Measurements from ENCODE around the gene ALAS2. TPM values are rescaled to one million over a fixed set of nuclear protein-coding genes. Genes with fewer than 3 reads are reported as not detected.
A peak's percentile ranks its signal among the peaks of the same experiment; 100 is the strongest.

ALAS2 gene
- total and polyA plus RNA-seq, 8 donors: 0.14 to 0.97 (median 0.30) TPM

DNA sequence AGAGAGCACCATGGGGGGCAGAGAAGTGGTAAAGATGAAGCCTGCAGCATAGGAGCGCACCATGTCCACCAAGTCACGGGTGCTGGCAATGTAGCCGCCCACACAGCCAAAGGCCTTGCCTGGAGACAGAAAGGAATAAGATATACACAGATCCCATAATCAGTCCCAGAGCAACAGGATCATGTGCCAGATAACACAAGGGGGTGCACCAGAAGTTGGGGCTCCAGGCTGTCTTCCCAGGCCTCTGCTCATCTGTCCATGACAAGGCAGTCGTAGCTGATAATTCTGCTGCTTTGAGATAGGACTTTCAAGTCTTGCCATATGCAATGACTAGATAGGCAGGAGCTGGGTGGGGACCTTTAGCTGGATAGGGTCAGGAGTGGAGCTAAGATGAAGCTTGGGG lies 15.9 kb downstream of the ALAS2 start:
- DNase-seq: no peak
- Histone ChIP-seq H3K4me1 (no peaks in the 10 kb centered on the region), H3K27me3 (peaks cover 0 to 3% (median 0%) of the 10 kb centered on the region in 4 donors), H3K36me3 (no peaks in the 10 kb centered on the region), H3K4me3 (no peak overlapping the region), H3K9me3 (no peaks in the 10 kb centered on the region), H3K27ac (no peak overlapping the region)
- no peak for ATAC-seq
- no peak for FAIRE-seq
- TF ChIP-seq, protein P1, sequence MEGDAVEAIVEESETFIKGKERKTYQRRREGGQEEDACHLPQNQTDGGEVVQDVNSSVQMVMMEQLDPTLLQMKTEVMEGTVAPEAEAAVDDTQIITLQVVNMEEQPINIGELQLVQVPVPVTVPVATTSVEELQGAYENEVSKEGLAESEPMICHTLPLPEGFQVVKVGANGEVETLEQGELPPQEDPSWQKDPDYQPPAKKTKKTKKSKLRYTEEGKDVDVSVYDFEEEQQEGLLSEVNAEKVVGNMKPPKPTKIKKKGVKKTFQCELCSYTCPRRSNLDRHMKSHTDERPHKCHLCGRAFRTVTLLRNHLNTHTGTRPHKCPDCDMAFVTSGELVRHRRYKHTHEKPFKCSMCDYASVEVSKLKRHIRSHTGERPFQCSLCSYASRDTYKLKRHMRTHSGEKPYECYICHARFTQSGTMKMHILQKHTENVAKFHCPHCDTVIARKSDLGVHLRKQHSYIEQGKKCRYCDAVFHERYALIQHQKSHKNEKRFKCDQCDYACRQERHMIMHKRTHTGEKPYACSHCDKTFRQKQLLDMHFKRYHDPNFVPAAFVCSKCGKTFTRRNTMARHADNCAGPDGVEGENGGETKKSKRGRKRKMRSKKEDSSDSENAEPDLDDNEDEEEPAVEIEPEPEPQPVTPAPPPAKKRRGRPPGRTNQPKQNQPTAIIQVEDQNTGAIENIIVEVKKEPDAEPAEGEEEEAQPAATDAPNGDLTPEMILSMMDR (IDR thresholded peaks at IDR 0.05): no peak
- WGBS, 2 donors: 92% methylated on average over 4 of the region's 4 CpGs
- intact Hi-C loops (cut with DNase I): no loop called here

DNA sequence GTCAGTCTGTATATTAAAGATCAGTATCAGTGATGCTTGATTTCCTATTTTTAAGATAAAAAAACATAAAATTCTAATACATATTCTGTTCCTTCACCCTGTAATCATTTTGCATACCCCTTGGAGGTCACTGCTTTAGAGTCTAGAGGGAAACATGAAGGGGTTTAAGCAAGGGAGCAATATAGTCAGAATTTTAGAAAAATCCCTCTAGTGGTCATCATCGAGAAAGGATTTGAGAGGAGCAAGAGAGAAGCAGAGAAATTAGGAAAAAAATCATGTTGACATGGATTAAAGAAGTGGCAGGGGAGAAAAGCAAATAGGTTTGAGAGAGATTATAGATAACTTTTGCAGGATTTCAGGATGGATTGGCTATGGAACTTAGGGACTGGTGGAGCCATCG lies 19.5 kb downstream of the ALAS2 start:
- FAIRE-seq: no peak

DNA sequence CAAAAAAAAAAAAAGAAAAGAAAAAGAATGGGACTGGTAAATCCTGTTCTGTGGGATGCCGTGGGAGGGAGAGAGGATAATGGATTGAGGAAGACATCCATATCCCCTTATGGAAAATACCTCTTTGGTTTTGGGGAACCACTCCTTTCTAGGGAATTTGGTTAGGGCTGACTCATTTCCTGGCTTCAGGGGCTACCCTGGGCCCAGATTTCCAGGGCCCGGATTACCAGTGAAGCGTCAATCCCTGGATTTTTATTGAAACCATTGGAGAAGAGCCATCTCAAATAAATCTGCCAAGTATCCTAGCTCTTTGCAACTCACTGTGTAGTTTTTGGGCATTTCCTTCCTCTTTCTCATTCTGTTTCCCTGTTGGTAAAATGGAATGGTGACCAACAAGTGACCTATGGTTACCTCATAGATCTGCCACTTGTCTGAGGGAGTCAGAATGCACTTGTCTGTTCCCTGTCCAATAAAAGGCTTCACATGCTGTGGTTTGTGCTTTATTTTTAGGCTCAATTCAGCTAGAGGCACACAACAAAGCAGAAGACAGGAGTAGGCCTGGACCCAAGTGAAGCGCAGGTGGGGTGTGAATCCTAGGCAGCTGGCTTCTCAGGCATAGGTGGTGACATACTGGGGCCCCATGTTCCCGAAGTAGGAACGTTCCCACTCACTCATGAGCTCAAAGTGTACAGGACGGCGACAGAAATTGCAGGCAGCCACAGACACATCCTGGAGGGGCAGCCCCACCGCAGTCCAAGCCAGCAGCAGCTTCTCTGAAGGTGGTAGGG lies 22.0 kb downstream of the ALAS2 start:
- FAIRE-seq: no peak
- peak; percentile 31 to 61 (median 46) for ATAC-seq

More for the DNA sequence above, 19.5 kb downstream of the ALAS2 start:
- Histone ChIP-seq H3K36me3 (no peaks in the 10 kb centered on the region), H3K9me3 (no peaks in the 10 kb centered on the region), H3K27ac (no peak overlapping the region), H3K4me3 (no peak overlapping the region), H3K27me3 (peaks cover 0 to 3% (median 0%) of the 10 kb centered on the region in 4 donors), H3K4me1 (no peaks in the 10 kb centered on the region)
- TF ChIP-seq, protein P1 (IDR thresholded peaks at IDR 0.05): peak in 2 of 4 donors; percentile 5 to 19
- no peak for DNase-seq
- intact Hi-C loops (cut with DNase I): no loop called here
- no peak for ATAC-seq
- WGBS, 2 donors: 21 to 35% methylated on average over 2 of the region's 2 CpGs

DNA sequence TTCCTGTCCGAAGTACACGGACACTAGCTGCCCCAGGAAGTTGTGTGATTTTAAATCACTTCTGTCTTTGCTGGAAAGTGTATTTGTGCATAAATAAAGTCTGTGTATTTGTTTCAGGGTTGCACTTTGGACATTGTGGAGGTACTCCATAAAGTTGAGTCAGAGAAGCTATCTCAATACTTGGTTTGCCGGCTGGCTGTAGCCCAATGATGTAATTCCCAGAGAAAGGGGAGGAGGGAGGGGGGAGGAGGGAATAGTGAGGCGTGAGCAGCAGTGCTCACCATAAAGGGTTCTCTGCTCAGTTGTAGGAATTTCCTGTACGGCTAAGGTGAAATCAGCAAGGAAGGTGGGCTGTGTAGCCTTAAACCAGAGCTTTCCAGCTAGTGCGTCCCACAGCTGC lies 23.1 kb downstream of the ALAS2 start:
- WGBS, 2 donors: 56 to 64% methylated on average over 6 of the region's 6 CpGs
- H3K27me3 ChIP-seq: no peaks in the 10 kb centered on the region
- no peaks in the 10 kb centered on the region for H3K36me3 ChIP-seq
- peak overlapping the region in 3 of 4 donors; percentile 7 to 60 (median 46) for H3K27ac ChIP-seq
- FAIRE-seq (no peak), ATAC-seq (peak; percentile 67 to 84 (median 70)), DNase-seq (peak in 3 of 6 donors; percentile 26 to 53 (median 34))
- H3K9me3 ChIP-seq: no peaks in the 10 kb centered on the region
- TF ChIP-seq, protein P1 (IDR thresholded peaks at IDR 0.05): no peak
- intact Hi-C loops (cut with DNase I): no loop called here
- H3K4me3 ChIP-seq: no peak overlapping the region
- H3K4me1 ChIP-seq: no peaks in the 10 kb centered on the region

More for the DNA sequence above, 22.0 kb downstream of the ALAS2 start:
- 66 to 67% methylated on average over 9 of the region's 9 CpGs for WGBS, 2 donors
- Histone ChIP-seq H3K4me1 (no peaks in the 10 kb centered on the region), H3K9me3 (no peaks in the 10 kb centered on the region), H3K36me3 (no peaks in the 10 kb centered on the region), H3K27me3 (no peaks in the 10 kb centered on the region), H3K27ac (peak overlapping the region in 2 of 4 donors; percentile 46 to 60), H3K4me3 (no peak overlapping the region)
- TF ChIP-seq, protein P1 (IDR thresholded peaks at IDR 0.05): no peak
- no peak for DNase-seq
- intact Hi-C loops (cut with DNase I): no loop called here
